ENCODE results near the gene COP1.
A peak's percentile ranks its signal among the peaks of the same experiment; 100 is the strongest.
"Not testable (repeated sequence)": the region's sequence is repeated elsewhere in the genome, so short reads cannot be mapped to it uniquely, and the experiment has no call there.

Gene COP1

DNA sequence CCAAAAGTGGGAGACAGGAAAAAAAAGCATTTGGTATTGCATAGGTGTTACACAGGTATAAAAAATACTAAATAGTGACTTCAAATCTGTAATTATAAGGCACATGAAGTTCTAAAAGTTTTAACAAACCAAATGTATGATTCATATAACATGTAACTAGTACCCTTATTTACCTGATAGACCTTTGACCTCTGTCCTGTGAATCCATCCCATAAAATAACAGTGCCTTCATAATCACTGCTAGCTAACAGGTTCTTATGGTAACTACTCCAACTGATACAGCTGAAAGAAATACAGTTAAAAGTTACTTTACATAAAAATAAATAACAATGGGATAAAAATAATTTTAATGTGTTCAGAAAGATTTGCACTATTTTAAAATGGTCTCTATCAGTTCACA, 163.5 kb downstream of the COP1 start:
- DNase-seq: no peak

DNA sequence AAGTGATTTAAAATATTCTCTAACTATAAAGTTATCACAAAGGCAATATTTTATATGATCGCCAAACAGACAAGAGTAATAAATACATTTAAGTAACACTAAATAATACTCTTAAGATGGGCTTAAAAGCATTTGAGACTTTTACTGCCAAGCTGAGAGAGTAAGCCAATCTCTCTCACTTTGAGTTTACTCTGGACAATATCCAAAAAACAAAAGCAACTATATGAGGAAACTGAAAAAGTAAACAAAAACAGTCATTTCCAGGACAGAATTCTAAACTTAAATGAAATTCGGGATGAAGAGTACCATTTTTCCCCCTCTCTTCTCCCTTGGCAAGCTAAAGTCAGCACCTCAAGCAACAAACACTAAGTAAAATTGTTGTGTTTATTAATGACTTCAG, 173.2 kb downstream of the COP1 start:
- no peak for DNase-seq

DNA sequence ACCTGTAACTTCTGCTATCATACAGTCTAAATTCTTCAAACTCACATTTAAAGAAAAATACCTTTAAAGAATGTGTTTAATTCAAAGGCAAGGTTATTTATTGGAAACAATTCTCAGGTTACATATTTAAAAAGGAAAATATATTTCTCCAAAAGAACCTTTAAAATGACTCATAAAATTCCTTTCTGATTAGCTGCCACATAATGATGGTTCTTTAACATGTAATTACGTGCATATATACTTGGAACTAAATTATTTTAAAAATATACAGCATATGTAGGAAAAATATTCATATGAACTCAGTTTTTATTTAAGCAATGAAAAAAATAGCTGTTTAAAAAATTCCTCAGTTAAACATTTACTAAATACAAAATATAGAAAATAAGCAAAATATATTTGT, 173.6 kb downstream of the COP1 start:
- no peak for DNase-seq

DNA sequence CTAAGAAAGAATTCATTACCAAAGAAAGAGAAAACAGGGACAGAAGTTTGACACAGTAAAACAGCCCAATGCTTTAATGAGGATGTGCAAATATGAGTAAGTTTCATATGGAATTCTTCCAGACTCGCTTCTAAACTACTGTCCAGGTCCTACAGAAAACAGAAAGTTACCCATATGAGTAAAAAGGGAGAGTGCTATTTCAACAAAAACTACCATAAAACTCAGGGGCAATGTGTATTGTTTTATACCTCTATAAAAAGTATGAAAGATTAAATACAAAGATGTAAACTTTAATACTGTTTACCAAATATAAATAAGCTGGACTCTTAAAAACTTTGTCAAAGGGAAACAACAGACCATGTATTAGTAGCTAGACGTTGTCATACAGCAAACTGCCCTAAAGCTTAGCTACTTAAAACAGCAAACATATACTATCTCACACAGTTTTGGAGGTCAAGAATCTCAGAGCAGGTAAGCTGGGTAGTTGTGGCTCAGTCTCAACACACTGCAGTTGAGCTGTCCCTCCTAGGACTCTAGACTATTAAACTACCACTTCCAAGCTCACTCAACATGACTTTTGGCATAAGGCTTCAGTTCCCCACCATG, 174.9 kb downstream of the COP1 start:
- DNase-seq: no peak

DNA sequence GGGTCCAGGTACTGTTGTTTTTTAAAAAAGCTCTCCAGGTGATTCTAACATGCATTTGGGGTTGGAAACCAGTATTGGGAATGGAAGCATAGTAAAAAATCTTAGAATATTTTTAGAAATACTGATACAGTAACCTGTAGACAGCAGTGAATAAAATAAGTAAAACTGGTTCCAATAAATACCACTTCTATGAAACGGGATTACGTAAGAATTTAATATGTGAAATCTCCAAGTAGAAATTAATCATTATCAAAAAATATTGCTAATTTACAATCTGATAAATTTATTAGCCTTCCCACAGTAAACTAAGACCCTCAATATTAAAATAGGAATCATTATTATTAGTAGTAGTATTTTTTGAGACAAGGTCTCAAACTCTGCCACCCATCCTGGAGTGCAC, 177.5 kb downstream of the COP1 start:
- DNase-seq: no peak

DNA sequence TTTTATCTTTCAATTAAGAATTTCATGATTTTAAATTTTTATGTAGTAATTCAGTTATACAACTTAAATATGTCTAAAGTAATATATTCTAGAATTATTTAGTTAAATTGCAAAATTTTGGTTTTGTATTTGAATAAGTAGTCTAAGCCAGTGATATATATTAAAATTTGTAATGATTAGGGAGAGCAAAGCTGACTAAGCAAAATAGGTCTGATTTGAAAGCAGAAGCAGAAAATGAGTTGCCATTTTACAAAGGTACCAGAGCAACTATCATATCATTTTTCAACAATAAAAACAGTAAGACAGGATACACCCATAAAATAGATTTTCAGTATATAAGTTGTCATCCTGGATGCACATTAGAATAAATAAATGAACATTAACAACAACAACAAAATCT, 177.9 kb downstream of the COP1 start:
- no peak for DNase-seq

DNA sequence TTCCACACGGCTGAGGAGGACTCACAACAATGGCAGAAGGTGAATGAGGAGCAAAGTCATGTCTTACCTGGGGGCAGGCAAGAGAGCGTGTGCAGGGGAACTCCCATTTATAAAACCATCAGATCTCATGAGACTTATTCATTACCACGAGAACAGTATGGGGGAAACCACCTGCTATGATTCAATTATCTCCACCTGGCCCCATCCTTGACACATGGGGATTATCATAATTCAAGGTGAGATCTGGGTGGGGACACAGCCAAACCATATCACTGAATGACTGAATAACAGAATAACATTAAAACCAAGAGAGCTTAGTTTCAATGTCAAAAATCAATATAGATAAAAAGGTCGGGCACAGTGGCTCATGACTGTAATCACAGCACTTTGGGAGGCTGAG, 179.2 kb downstream of the COP1 start:
- DNase-seq: not testable (repeated sequence)

DNA sequence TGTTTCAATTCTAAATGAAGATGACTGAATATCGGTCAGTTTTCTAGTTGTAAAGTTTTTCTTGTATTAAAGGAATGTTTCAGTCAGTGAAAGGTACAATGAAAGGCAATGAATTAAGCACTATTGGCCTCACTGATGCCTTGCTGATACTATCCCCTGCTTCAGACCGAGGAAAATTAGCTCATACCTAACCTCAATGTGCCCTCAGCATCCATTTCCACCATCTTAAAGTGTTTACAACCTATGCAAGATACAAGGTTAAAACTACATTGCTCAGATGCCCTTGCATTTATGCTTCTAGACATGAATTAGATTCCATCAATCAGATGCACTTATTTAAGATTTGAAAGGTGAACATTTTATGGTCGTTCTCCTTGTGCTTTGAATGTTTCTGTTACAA, 184.5 kb downstream of the COP1 start:
- no peak for DNase-seq

DNA sequence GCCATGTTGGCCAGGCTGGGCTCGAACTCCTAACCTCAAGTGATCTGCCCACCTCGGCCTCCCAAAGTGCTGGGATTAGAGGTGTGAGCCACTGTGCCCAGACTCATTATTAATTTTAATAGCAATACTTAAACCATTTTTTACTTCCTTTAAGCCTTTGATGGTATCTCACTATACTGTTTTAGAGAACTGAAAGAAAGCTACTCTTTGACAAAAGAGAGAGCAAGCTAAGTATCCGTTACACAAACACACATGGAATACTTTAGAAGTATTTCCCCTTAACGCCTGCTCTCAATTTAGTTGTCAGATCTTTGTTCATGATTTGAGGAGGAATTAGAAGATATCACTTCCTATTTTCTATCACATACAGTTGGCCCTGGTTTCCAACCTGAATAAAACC, 189.4 kb downstream of the COP1 start:
- DNase-seq: no peak

DNA sequence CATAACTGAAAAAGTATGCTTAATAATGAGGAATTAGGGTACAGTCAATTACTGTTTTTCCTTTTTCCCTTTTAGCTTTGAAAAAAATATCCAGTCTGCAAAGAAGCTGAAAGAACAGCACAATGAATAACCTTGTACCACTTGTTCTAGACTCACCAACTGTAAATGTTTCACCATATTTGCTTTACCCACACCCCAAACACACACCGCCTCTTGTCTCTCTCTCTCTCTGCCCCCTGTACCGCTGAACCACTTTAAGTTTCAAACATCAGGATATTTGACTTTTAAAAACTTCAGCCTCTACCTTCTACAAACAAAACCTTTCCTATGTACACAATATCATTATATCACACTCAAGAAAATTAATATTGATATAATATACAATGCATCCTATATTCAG, 197.1 kb downstream of the COP1 start:
- DNase-seq: no peak

DNA sequence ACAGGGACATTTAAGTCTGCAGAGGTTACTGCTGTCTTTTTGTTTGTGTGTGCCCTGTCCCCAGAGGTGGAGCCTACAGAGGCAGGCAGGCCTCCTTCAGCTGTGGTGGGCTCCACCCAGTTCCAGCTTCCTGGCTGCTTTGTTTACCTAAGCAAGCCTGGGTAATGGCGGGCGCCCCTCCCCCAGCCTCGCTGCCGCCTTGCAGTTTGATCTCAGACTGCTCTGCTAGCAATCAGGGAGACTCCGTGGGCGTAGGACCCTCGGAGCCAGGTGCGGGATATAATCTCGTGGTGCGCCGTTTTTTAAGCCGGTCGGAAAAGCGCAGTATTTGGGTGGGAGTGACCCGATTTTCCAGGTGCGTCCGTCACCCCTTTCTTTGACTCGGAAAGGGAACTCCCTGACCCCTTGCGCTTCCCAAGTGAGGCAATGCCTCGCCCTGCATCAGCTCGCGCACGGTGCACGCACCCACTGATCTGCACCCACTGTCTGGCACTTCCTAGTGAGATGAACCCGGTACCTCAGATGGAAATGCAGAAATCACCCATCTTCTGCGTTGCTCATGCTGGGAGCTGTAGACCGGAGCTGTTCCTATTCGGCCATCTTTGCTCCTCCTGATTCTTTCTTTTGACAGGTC, 199.2 kb downstream of the COP1 start:
- DNase-seq: not testable (repeated sequence)

DNA sequence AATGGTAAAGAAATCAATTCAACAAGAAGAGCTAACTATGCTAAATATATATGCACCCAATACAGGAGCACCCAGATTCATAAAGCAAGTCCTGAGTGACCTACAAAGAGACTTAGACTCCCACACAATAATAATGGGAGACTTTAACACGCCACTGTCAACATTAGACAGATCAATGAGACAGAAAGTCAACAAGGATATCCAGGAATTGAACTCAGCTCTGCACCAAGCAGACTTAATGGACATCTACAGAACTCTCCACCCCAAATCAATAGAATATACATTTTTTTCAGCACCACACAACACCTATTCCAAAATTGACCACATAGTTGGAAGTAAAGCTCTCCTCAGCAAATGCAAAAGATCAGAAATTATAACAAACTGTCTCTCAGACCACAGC, 212.4 kb downstream of the COP1 start:
- DNase-seq: not testable (repeated sequence)

DNA sequence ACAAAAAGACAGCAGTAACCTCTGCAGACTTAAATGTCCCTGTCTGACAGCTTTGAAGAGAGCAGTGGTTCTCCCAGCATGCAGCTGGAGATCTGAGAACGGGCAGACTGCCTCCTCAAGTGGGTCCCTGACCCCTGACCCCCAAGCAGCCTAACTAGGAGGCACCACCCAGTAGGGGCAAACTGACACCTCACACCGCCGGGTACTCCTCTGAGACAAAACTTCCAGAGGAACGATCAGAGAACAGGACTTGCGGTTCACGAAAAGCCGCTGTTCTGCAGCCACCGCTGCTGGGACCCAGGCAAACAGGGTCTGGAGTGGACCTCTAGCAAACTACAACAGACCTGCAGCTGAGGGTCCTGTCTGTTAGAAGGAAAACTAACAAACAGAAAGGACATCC, 214.3 kb downstream of the COP1 start:
- DNase-seq: not testable (repeated sequence)

DNA sequence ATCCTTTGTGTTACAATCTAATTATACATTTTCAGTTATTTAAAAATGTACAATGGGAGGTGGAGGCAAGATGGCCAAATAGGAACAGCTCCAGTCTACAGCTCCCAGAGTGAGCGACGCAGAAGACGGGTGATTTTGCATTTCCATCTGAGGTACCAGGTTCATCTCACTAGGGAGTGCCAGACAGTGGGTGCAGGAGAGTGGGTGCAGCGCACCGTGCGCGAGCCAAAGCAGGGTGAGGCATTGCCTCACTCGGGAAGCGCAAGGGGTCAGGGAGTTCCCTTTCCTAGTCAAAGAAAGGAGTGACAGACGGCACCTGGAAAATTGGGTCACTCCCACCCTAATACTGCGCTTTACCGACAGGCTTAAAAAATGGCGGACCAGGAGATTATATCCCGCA, 214.9 kb downstream of the COP1 start:
- DNase-seq: not testable (repeated sequence)

DNA sequence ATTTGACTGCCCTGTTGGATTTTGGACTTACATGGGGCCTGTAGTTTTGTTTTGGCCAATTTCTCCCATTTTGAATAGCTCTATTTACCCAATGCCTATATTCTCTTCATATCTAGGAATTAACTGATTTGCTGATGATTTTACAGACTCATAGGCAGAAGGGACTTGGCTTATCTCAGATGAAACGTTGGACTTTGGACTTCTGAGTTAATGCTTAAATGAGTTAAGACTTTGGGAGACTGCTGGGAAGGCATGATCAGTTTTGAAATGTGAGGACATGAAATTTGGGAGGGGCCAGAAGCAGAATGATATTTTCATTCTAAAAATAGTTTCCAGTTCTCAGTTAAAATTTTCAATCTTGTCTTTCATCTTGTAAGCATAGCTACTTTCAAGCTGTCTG, 222.3 kb downstream of the COP1 start:
- DNase-seq: no peak

DNA sequence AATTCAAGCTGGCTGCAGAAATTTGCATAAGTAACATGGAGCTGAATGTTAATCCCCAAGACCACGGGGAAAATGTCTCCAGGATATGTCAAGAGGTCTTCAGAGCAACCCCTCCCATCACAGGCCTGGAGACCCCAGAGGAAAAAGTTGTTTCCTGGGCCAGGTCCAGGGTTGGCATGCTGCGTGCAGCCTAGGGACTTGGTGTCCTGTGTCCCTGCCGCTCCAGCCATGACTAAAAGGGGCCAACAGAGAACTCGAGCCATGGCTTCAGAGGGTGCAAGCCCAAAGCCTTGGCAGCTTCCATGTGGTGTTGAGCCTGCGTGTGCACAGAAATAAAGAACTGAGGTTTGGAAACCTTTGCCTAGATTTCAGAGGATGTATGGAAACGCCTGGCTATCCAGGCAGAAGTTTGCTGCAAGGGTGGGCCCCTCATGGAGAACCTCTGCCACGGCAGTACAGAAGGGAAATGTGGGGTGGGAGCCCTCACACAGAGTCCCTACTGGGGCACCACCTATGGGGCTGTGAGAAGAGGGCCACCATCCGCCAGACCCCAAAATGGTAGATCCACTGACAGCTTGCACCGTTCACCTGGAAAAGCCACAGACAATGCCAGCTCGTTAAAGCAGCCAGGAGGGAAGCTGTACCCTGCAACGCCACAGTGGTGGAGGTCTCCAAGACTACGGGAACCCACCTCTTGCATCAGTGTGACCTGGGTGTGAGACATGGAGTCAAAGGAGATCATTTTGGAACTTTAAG, 222.9 kb downstream of the COP1 start:
- no peak for DNase-seq

DNA sequence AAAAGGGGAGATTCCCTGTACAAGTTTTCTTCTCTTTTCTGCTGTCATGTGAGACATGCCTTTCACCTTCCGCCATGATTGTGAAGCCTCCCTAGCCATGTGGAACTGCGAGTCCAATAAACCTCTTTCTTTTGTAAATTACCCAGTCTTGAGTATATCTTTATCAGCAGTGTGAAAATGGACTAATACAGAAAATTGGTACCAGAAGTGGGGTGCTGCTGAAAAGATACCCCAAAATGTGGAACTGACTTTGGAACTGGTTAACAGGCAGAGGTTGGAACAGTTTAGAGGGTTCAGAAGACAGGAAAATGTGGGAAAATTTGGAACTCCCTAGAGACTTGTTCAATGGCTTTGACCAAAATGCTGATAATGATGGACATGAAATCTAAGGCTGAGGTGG, 223.7 kb downstream of the COP1 start:
- not testable (repeated sequence) for DNase-seq

DNA sequence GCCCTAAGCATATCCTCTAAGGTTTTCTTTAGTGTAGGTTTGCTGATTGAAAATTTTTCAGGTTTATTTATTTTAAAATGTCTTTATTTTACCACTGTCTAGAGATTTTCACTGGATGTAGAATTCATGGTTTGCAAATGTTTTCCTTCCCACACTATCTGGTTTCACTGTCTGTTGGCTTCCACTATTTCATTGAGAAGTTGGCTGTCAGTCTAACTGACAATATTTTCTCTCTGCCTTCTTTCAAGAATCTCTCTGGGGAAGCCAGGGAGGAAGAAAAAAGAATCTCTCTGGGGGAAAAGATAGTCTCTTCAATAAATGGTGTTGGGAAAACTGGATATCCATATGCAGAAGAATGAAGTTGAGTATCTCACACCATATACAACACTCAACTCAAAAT, 226.0 kb downstream of the COP1 start:
- no peak for DNase-seq

DNA sequence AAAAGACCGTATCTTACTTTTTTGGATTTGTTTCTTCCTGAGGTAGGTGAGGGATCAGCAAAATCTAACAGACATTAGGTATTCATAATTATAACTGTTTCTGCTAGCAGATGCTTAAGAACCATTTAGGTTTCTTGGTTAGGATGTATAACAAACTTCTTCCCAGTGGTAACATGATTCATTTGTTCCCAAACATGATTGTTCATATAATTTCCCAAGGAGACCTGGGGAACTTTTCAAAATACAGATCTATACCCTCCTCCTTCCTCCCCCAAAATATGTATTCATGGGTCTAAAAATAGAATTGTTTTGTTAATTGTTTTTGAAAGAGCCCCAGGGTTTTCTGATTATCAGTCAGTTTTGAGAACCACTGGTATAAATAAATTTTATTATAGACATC, 228.2 kb downstream of the COP1 start:
- DNase-seq: peak in 1 of 51 donors; percentile 0

DNA sequence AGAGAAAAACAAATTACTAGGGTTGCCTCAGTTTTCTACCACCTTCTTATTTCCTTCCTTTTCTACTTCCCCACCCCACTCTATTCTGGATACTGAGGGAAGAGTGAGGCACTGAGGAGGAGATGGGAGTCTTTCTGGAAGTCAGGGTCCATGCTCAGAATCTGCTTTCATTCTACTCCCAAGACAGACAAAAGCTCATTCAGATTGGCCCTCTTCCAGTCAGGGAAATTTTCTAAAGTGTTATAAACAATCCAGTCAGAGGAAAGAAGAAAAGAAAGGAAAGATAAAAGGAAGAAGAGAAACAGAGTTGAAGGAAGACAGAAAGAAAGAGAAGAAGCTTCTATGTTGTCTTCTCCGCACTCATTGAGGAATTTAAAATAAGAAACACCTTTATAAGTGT, 228.6 kb downstream of the COP1 start:
- no peak for DNase-seq

DNA sequence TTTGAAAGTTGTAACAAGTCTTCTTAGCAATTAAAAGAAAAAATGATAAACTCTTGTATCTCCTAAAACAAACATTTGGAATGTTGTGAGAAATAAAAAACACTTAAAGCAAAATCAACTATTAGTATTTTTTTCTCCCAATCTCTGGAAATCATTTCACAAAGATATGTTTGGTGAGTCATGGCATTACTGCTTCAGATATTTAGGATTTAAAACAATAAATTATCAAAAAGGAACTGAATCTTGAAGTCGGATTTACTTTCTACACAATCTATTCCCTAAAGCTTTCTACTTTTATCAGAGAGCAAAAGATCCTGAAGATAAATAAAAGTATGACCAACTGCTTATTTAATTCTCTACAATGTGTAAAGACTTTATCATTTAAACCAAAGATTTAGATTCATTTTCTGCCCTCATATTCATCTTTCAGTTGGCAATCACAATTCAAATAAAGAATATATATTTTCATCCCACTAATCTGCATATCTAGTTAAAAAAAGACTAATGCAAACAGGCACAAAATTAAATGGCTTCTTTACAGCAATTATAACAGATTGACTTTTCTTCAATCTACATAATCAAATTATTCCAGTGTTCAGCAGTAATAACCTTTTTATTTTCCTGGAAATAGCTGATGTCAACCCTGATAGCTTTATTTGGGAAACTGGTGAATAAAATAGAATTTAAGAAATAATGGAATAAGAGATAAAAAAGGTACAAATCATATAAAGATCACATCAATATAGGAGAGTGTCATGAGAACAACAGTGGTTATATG, 230.0 kb downstream of the COP1 start:
- no peak for DNase-seq

DNA sequence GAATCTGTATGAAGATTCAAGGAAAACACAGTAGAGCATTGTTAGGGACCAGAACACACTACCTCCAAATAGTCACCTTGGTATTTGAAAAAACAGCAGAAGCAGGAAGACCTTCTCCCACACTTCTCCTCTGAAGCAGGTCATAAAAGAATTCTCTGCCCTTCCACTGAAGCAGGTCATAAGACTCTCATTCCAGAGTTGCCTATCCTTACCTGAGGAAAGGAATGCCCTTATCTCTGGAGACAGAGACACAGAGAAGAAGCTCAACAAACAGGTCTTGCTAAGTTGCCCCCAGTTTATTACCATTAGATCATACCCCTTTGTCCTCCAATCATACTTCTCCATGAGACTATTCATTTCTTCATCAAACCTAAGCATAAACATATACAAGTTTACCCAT, 237.9 kb downstream of the COP1 start:
- DNase-seq: no peak

All from hypothalamus (tissue), 51 donors.